Upper lobe of left lung (tissue), 6 donors: ENCODE results near the gene FOXM1. TPM values are rescaled to one million over a fixed set of nuclear protein-coding genes. Genes with fewer than 3 reads are reported as not detected.
A peak's percentile ranks its signal among the peaks of the same experiment; 100 is the strongest.

Experiments
- ATAC-seq, 2 donors: fragments of 200-7000 bp; cut with Tn5 transposase; one replicate each; pipeline ENCODE4 v1.9.1; 2022; ENCODE audit warnings: mild to moderate bottlenecking in 2 of 2, moderate library complexity in 2 of 2; ENCODE audit not compliant: low FRiP score in 2 of 2
- DNase-seq, 2 donors: peaks; one replicate each; pipeline ENCODE4 v3.0.0-alpha.2; 2019 to 2020
- H3K27ac ChIP-seq, 4 donors: fragments of 200-600 bp; sonication (generic); one replicate each; pipeline ENCODE4 v1.5.1; 2016 to 2019
- H3K27me3 ChIP-seq, 4 donors: fragments of 200-600 bp; sonication (generic); one replicate each; pipeline ENCODE4 v1.5.1; 2017 to 2019
- H3K36me3 ChIP-seq, 4 donors: fragments of 200-600 bp; sonication (generic); one replicate each; pipeline ENCODE4 v1.5.1; 2016 to 2019
- H3K4me1 ChIP-seq, 4 donors: fragments of 200-600 bp; sonication (generic); one replicate each; pipeline ENCODE4 v1.5.1; 2018 to 2019
- H3K4me3 ChIP-seq, 4 donors: fragments of 200-600 bp; sonication (generic); one replicate each; pipeline ENCODE4 v1.5.1; 2017 to 2019; ENCODE audit warnings: mild to moderate bottlenecking in 2 of 4, moderate library complexity in 1 of 4
- H3K9me3 ChIP-seq, 4 donors: fragments of 200-600 bp; sonication (generic); one replicate each; pipeline ENCODE4 v1.5.1; 2018 to 2019
- EP300 ChIP-seq, 4 donors: sonication (generic); formaldehyde crosslinking; IDR thresholded peaks; one replicate each; pipeline ENCODE4 v1.5.1; 2017; ENCODE audit warnings: antibody characterized with exemption in 4 of 4, control low read depth in 2 of 4
- POLR2A ChIP-seq, 4 donors: fragments of 450-650 bp; IDR thresholded peaks; one replicate each; pipeline ENCODE4 v1.5.1; 2016 to 2017; ENCODE audit warnings: antibody characterized with exemption in 4 of 4, mild to moderate bottlenecking in 2 of 4
- POLR2AphosphoS5 ChIP-seq, 2 donors: sonication (generic); formaldehyde crosslinking; IDR thresholded peaks; one replicate each; pipeline ENCODE4 v1.5.1; 2017; ENCODE audit warnings: antibody characterized with exemption in 2 of 2
- WGBS, 2 donors: methylation state at CpG; one replicate each; pipeline ENCODE4 v1.1.5; 2017 to 2018; 5-methylcytosine and 5-hydroxymethylcytosine counted together
- total RNA-seq, 6 donors: library from RNA; depleted of rRNA in 4 of 6; stranded (reverse); fragments of >200 nt in 4 of 6; gene quantifications; one replicate each; pipeline versions ENCODE4 v1.1.0 to v1.2.1, GENCODE V29; 2016 to 2021
- TF ChIP-seq, protein P1 (sequence below), 6 experiments: fragments of 450-650 bp in 4 of 6; fragments of 200-600 bp in 2 of 6; sonication (generic) in 2 of 6; IDR thresholded peaks; one replicate each; pipeline ENCODE4 v1.5.1; 2016 to 2019; ENCODE audit warnings: antibody characterized with exemption in 6 of 6
- donor health status: DM: no; HTN: no; CAD: no; lungs with moderate emphysema.
- donor health status: DM: no; HTN: yes; CAD: no; lungs with severe emphysema.

The FOXM1 gene
- total RNA-seq, 6 donors from 2014 or later: 2.1 to 27.6 (median 4.9) TPM; not detected in 1

DNA sequence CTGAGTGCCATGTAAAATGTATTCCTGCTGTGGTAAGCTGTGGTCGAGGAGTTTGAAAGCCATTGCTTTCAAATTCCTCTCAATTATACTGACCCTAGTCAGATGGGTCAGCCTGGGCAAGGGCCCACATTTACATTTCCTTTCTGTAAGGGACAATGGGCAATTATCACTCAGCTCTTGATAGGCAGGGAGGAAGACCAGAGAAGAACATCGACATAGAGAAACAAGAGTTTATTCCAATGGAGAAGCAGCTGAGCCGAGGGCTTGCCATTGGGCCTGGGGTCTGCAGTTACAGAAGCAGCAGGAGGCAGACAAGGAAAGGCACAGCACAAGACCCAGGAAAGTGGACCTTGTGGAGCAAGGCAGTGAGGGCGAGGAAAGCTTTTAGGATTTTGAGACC, 51.8 kb downstream of the FOXM1 start:
- Histone ChIP-seq H3K4me3 (no peak overlapping the region), H3K9me3 (no peaks in the 10 kb centered on the region), H3K27ac (no peak overlapping the region), H3K27me3 (no peaks in the 10 kb centered on the region), H3K4me1 (no peaks in the 10 kb centered on the region), H3K36me3 (peaks cover 37 to 100% (median 91%) of the 10 kb centered on the region in 4 donors)
- no peak for TF ChIP-seq POLR2AphosphoS5 (IDR thresholded peaks at IDR 0.05)
- TF ChIP-seq, protein P1, sequence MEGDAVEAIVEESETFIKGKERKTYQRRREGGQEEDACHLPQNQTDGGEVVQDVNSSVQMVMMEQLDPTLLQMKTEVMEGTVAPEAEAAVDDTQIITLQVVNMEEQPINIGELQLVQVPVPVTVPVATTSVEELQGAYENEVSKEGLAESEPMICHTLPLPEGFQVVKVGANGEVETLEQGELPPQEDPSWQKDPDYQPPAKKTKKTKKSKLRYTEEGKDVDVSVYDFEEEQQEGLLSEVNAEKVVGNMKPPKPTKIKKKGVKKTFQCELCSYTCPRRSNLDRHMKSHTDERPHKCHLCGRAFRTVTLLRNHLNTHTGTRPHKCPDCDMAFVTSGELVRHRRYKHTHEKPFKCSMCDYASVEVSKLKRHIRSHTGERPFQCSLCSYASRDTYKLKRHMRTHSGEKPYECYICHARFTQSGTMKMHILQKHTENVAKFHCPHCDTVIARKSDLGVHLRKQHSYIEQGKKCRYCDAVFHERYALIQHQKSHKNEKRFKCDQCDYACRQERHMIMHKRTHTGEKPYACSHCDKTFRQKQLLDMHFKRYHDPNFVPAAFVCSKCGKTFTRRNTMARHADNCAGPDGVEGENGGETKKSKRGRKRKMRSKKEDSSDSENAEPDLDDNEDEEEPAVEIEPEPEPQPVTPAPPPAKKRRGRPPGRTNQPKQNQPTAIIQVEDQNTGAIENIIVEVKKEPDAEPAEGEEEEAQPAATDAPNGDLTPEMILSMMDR (IDR thresholded peaks at IDR 0.05): no peak
- no peak for TF ChIP-seq EP300 (IDR thresholded peaks at IDR 0.05)
- no peak for TF ChIP-seq POLR2A (IDR thresholded peaks at IDR 0.05)
- DNase-seq: no peak
- WGBS, 2 donors: 80 to 89% methylated on average over 4 of the region's 4 CpGs
- no peak for ATAC-seq

GRCh38 chr12:2824541-2824940, 52.4 kb downstream of the FOXM1 start:
- Histone ChIP-seq H3K27me3 (no peaks in the 10 kb centered on the region), H3K36me3 (peaks cover 41 to 100% (median 92%) of the 10 kb centered on the region in 4 donors), H3K4me3 (no peak overlapping the region), H3K9me3 (no peaks in the 10 kb centered on the region), H3K4me1 (no peaks in the 10 kb centered on the region), H3K27ac (no peak overlapping the region)
- TF ChIP-seq POLR2A (IDR thresholded peaks at IDR 0.05): no peak
- TF ChIP-seq, protein P1 (IDR thresholded peaks at IDR 0.05): no peak
- no peak for TF ChIP-seq POLR2AphosphoS5 (IDR thresholded peaks at IDR 0.05)
- no peak for ATAC-seq
- DNase-seq: no peak
- WGBS, 2 donors: 78 to 88% methylated on average over 6 of the region's 6 CpGs

- ATAC-seq (no peak), DNase-seq (no peak)
- no peaks in the 10 kb centered on the region for H3K9me3 ChIP-seq
- H3K4me1 ChIP-seq: no peaks in the 10 kb centered on the region
- H3K4me3 ChIP-seq: no peak overlapping the region
- TF ChIP-seq, protein P1 (IDR thresholded peaks at IDR 0.05): no peak
- TF ChIP-seq POLR2AphosphoS5 (IDR thresholded peaks at IDR 0.05) (no peak), POLR2A (IDR thresholded peaks at IDR 0.05) (no peak), EP300 (IDR thresholded peaks at IDR 0.05) (no peak)
- WGBS, 2 donors: 81 to 82% methylated on average over 6 to 7 of the region's 7 CpGs
- H3K27me3 ChIP-seq: no peaks in the 10 kb centered on the region
- no peak overlapping the region for H3K27ac ChIP-seq
- H3K36me3 ChIP-seq: peaks cover 41 to 99% (median 94%) of the 10 kb centered on the region in 4 donors
Measured at GRCh38 chr12:2823483-2823882, 53.5 kb downstream of the FOXM1 start.

DNA sequence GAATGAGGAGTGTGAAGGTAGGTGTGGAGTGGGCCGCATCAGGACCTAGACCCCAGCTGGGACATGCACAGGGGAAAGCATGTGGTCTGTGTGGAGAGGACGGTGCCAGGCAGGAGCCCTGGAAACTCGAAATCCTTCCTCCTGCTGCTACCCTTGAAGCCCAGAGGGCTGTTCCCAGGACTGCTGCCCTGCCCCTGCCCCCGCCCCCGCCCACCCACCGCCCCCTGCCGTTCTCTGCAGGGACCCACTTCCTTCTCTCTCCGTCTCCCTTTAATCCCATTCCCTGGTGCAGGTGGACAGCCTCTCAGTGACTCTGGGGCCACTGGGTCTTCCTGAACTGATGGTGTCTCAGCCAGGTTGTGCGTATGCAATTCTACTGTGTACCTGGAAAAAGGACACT, 56.5 kb downstream of the FOXM1 start:
- TF ChIP-seq EP300 (IDR thresholded peaks at IDR 0.05): no peak
- no peak for TF ChIP-seq POLR2AphosphoS5 (IDR thresholded peaks at IDR 0.05)
- no peak for TF ChIP-seq POLR2A (IDR thresholded peaks at IDR 0.05)
- TF ChIP-seq, protein P1 (IDR thresholded peaks at IDR 0.05): no peak
- Histone ChIP-seq H3K27ac (no peak overlapping the region), H3K9me3 (no peaks in the 10 kb centered on the region), H3K36me3 (peaks cover 39 to 86% (median 77%) of the 10 kb centered on the region in 4 donors), H3K4me1 (no peaks in the 10 kb centered on the region), H3K27me3 (no peaks in the 10 kb centered on the region), H3K4me3 (no peak overlapping the region)
- 84 to 86% methylated on average over 9 of the region's 9 CpGs for WGBS, 2 donors
- DNase-seq: no peak
- ATAC-seq: no peak

DNA sequence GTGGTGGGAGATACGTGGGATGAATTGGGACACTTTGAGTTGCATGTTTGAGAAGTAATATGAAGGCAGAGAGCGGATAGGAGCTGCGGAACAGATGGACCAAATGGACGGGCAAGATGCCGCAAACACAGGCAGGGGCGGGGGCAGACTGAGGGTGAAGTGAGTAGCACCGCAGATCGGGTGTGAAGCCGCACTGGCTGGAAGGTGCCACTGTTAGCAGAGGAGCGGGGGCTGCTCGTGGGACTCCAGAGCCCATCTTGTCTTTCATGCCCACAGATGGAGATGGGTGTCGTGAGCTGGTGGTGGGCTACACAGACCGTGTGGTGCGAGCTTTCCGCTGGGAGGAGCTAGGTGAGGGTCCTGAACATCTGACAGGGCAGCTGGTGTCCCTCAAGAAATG, 57.2 kb downstream of the FOXM1 start:
- Histone ChIP-seq H3K4me3 (no peak overlapping the region), H3K36me3 (peaks cover 38 to 80% (median 71%) of the 10 kb centered on the region in 4 donors), H3K9me3 (no peaks in the 10 kb centered on the region), H3K27ac (no peak overlapping the region), H3K4me1 (no peaks in the 10 kb centered on the region), H3K27me3 (no peaks in the 10 kb centered on the region)
- TF ChIP-seq, protein P1 (IDR thresholded peaks at IDR 0.05): no peak
- no peak for TF ChIP-seq POLR2AphosphoS5 (IDR thresholded peaks at IDR 0.05)
- no peak for TF ChIP-seq EP300 (IDR thresholded peaks at IDR 0.05)
- no peak for TF ChIP-seq POLR2A (IDR thresholded peaks at IDR 0.05)
- ATAC-seq (no peak), DNase-seq (peak in 1 of 2 donors; percentile 35)
- 91 to 97% methylated on average over 14 to 15 of the region's 15 CpGs for WGBS, 2 donors
